GM12878 (cell line): ENCODE measurements around the gene ZNF672.

Experiments used
- BRCA1 ChIP-seq: IDR thresholded peaks from 2 replicates; pipeline ENCODE4 v1.6.1; 2011; ENCODE audit warnings: low read depth, low read length, improper control_type of control experiment
- EZH2 ChIP-seq: IDR thresholded peaks from 2 replicates; pipeline ENCODE4 v1.6.1; 2012; ENCODE audit warnings: low read depth, mild to moderate bottlenecking, control low read depth, inconsistent platforms, low read length, borderline replicate concordance; ENCODE audit not compliant: control insufficient read depth
- MEF2B ChIP-seq: fragments of 450-650 bp; IDR thresholded peaks from 2 replicates; pipeline ENCODE4 v1.6.1; 2018; ENCODE audit warnings: mild to moderate bottlenecking, moderate library complexity; ENCODE audit not compliant: partially characterized antibody, poor library complexity, severe bottlenecking
- POLR2AphosphoS5 ChIP-seq: IDR thresholded peaks from 2 replicates; pipeline ENCODE4 v1.6.1; 2011; ENCODE audit warnings: mild to moderate bottlenecking, low read length, inconsistent platforms
- RAD21 ChIP-seq: IDR thresholded peaks from 2 replicates; pipeline ENCODE4 v1.6.1; 2011; ENCODE audit warnings: mild to moderate bottlenecking, low read depth, low read length, moderate library complexity; ENCODE audit not compliant: insufficient read depth
- SIX5 ChIP-seq: IDR thresholded peaks from 2 replicates; pipeline ENCODE4 v1.6.1; 2011; ENCODE audit warnings: mild to moderate bottlenecking, low read depth, low read length, moderate library complexity; ENCODE audit not compliant: severe bottlenecking
- SMAD5 ChIP-seq: IDR thresholded peaks from 2 replicates; pipeline ENCODE4 v1.6.1; 2016; ENCODE audit warnings: antibody characterized with exemption, low read depth
- TBL1XR1 ChIP-seq: IDR thresholded peaks from 2 replicates; pipeline ENCODE4 v1.6.1; 2012; ENCODE audit warnings: low read depth, low read length, improper control_type of control experiment
- ZNF274 ChIP-seq: IDR thresholded peaks from one replicate; pipeline ENCODE4 v1.8.0; 2011; ENCODE audit not compliant: insufficient read length, insufficient read depth
- TF ChIP-seq, protein P1 (sequence below), 3 experiments: IDR thresholded peaks in 2 of 3; conservative IDR thresholded peaks in 1 of 3; 2 replicates each; pipeline ENCODE4 v1.5.1; 2011; ENCODE audit warnings: low read depth in 3 of 3, low read length in 3 of 3, mild to moderate bottlenecking in 3 of 3, control low read depth in 2 of 3, moderate library complexity in 2 of 3, inconsistent platforms in 1 of 3, mixed read lengths in 1 of 3; ENCODE audit not compliant: control insufficient read depth in 2 of 3, insufficient read depth in 1 of 3; ENCODE audit errors: extremely low read depth in 1 of 3
- TF ChIP-seq, protein P2 (sequence below): IDR thresholded peaks from 2 replicates; pipeline ENCODE4 v1.6.1; 2012; ENCODE audit warnings: mild to moderate bottlenecking, low read depth, low read length
- TF ChIP-seq, protein P3 (sequence below): fragments of 450-650 bp; formaldehyde crosslinking; IDR thresholded peaks from 2 replicates; pipeline ENCODE4 v1.4.0; 2020; ENCODE audit warnings: mild to moderate bottlenecking, moderate library complexity
- TF ChIP-seq, protein P4 (sequence below): IDR thresholded peaks from 2 replicates; pipeline ENCODE4 v1.6.1; 2011; ENCODE audit warnings: low read depth, mild to moderate bottlenecking, low read length, moderate library complexity, borderline replicate concordance; ENCODE audit errors: extremely low read depth

DNA sequence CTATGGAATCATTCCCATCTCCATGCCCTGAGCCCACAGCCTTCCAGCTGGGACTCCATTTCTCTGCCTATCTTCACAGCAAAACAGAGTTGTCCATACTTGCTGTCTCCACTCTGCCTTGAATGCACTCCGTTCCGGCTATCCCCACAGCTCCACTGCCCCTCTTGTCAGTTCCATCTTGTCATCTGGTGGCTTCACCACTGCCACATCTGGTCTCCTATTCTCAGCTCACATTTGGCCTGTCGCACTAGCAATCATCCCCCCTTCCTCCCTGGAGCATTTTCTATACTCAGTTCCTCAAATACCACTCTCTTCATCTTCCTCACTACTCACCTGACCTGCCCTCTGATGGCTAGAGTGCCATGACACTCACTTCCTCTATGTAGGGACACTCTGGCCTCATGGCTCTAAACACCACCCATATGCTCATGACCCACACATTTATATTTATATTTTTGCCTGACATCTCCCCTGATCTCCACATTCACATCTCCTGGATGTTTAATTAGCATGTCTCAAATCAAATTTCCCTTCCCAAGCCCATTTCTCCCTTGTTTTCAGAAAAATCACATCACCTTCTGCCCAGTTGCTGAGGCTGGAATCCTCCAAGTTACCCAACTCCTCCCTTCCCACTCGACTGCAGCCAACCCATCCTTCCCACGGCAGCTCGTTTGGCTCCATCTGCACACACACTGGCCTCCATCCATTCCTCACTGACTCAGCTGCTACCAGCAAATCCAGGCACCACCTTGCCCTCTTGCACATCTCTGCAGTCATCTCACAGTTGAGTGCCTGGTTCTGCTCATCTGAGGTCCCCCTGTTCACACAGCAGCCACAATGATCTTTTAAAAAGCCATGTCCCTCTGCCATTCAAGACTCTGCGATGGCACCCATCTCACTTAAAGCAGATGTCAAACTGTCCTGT, 14.7 kb downstream of the ZNF672 start:
- TF ChIP-seq POLR2AphosphoS5 (no peak), MEF2B (no peak), EZH2 (no peak), RAD21 (no peak), TBL1XR1 (no peak), ZNF274 (no peak), SMAD5 (no peak), BRCA1 (no peak), SIX5 (no peak)
- TF ChIP-seq, protein P1, sequence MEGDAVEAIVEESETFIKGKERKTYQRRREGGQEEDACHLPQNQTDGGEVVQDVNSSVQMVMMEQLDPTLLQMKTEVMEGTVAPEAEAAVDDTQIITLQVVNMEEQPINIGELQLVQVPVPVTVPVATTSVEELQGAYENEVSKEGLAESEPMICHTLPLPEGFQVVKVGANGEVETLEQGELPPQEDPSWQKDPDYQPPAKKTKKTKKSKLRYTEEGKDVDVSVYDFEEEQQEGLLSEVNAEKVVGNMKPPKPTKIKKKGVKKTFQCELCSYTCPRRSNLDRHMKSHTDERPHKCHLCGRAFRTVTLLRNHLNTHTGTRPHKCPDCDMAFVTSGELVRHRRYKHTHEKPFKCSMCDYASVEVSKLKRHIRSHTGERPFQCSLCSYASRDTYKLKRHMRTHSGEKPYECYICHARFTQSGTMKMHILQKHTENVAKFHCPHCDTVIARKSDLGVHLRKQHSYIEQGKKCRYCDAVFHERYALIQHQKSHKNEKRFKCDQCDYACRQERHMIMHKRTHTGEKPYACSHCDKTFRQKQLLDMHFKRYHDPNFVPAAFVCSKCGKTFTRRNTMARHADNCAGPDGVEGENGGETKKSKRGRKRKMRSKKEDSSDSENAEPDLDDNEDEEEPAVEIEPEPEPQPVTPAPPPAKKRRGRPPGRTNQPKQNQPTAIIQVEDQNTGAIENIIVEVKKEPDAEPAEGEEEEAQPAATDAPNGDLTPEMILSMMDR (IDR thresholded peaks at IDR 0.05 in 2 of 3, conservative IDR thresholded peaks at IDR 0.05 in 1 of 3; ENCODE audit: control insufficient read depth in 2 of 3, extremely low read depth in 1 of 3, insufficient read depth in 1 of 3, low read depth in 3 of 3, low read length in 3 of 3): no peak
- TF ChIP-seq, protein P2, sequence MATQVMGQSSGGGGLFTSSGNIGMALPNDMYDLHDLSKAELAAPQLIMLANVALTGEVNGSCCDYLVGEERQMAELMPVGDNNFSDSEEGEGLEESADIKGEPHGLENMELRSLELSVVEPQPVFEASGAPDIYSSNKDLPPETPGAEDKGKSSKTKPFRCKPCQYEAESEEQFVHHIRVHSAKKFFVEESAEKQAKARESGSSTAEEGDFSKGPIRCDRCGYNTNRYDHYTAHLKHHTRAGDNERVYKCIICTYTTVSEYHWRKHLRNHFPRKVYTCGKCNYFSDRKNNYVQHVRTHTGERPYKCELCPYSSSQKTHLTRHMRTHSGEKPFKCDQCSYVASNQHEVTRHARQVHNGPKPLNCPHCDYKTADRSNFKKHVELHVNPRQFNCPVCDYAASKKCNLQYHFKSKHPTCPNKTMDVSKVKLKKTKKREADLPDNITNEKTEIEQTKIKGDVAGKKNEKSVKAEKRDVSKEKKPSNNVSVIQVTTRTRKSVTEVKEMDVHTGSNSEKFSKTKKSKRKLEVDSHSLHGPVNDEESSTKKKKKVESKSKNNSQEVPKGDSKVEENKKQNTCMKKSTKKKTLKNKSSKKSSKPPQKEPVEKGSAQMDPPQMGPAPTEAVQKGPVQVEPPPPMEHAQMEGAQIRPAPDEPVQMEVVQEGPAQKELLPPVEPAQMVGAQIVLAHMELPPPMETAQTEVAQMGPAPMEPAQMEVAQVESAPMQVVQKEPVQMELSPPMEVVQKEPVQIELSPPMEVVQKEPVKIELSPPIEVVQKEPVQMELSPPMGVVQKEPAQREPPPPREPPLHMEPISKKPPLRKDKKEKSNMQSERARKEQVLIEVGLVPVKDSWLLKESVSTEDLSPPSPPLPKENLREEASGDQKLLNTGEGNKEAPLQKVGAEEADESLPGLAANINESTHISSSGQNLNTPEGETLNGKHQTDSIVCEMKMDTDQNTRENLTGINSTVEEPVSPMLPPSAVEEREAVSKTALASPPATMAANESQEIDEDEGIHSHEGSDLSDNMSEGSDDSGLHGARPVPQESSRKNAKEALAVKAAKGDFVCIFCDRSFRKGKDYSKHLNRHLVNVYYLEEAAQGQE: no peak
- TF ChIP-seq, protein P3, sequence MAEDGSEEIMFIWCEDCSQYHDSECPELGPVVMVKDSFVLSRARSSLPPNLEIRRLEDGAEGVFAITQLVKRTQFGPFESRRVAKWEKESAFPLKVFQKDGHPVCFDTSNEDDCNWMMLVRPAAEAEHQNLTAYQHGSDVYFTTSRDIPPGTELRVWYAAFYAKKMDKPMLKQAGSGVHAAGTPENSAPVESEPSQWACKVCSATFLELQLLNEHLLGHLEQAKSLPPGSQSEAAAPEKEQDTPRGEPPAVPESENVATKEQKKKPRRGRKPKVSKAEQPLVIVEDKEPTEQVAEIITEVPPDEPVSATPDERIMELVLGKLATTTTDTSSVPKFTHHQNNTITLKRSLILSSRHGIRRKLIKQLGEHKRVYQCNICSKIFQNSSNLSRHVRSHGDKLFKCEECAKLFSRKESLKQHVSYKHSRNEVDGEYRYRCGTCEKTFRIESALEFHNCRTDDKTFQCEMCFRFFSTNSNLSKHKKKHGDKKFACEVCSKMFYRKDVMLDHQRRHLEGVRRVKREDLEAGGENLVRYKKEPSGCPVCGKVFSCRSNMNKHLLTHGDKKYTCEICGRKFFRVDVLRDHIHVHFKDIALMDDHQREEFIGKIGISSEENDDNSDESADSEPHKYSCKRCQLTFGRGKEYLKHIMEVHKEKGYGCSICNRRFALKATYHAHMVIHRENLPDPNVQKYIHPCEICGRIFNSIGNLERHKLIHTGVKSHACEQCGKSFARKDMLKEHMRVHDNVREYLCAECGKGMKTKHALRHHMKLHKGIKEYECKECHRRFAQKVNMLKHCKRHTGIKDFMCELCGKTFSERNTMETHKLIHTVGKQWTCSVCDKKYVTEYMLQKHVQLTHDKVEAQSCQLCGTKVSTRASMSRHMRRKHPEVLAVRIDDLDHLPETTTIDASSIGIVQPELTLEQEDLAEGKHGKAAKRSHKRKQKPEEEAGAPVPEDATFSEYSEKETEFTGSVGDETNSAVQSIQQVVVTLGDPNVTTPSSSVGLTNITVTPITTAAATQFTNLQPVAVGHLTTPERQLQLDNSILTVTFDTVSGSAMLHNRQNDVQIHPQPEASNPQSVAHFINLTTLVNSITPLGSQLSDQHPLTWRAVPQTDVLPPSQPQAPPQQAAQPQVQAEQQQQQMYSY (CRISPR knock-in tag): no peak
- TF ChIP-seq, protein P4, sequence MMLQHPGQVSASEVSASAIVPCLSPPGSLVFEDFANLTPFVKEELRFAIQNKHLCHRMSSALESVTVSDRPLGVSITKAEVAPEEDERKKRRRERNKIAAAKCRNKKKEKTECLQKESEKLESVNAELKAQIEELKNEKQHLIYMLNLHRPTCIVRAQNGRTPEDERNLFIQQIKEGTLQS: no peak
